Stimulated activated effector memory CD8-positive, alpha-beta T cell treated with anti-CD3 and anti-CD28 coated beads, Interleukin-12 subunit alpha, Interleukin-12 subunit beta, amount 100 ng/mL, for 72 hours (primary cell): ENCODE measurements around the gene DTX3L.
A peak's percentile ranks its signal among the peaks of the same experiment; 100 is the strongest.
"Not testable (repeated sequence)": the region's sequence is repeated elsewhere in the genome, so short reads cannot be mapped to it uniquely, and the experiment has no call there.

Source experiments
- ATAC-seq: fragments of 150-1000 bp; cut with Tn5 transposase; 2 replicates; pipeline ENCODE4 v1.10.0; 2021
- DNase-seq, 2 donors: peaks; one replicate each; pipeline ENCODE4 v3.0.0; 2021 to 2022; ENCODE audit warnings: low spot score in 2 of 2
- H3K27ac Mint-ChIP-seq: one replicate; pipeline ENCODE4 v1.8.0; 2022; ENCODE audit warnings: mild to moderate bottlenecking, mixed read lengths
- H3K36me3 Mint-ChIP-seq: one replicate; pipeline ENCODE4 v1.8.0; 2022; ENCODE audit warnings: mild to moderate bottlenecking, mixed read lengths
- H3K4me1 Mint-ChIP-seq: one replicate; pipeline ENCODE4 v1.8.0; 2022; ENCODE audit warnings: mixed read lengths
- H3K4me3 Mint-ChIP-seq: one replicate; pipeline ENCODE4 v1.8.0; 2022; ENCODE audit warnings: mild to moderate bottlenecking, mixed read lengths
- H3K9me3 Mint-ChIP-seq: one replicate; pipeline ENCODE4 v1.8.0; 2022; ENCODE audit warnings: mixed read lengths

DTX3L gene

GRCh38 chr3:122548619-122549018 lies 15.5 kb upstream of the DTX3L start:
- Mint-ChIP-seq H3K36me3 (peaks cover 73% of the 10 kb centered on the region), H3K9me3 (no peaks in the 10 kb centered on the region), H3K27ac (no peak overlapping the region), H3K4me3 (no peak overlapping the region), H3K4me1 (peaks cover under 1% of the 10 kb centered on the region)
- DNase-seq (no peak), ATAC-seq (no peak)

GRCh38 chr3:122553171-122553570 lies 11.0 kb upstream of the DTX3L start:
- Mint-ChIP-seq H3K4me3 (no peak overlapping the region), H3K9me3 (no peaks in the 10 kb centered on the region), H3K36me3 (peaks cover 89% of the 10 kb centered on the region), H3K27ac (no peak overlapping the region), H3K4me1 (peaks cover 12% of the 10 kb centered on the region)
- ATAC-seq (no peak), DNase-seq (no peak)

GRCh38 chr3:122555275-122556071 lies 8.7 kb upstream of the DTX3L start:
- Mint-ChIP-seq H3K27ac (no peak overlapping the region), H3K4me1 (peaks cover 20% of the 10 kb centered on the region), H3K4me3 (no peak overlapping the region), H3K36me3 (peaks cover 90% of the 10 kb centered on the region), H3K9me3 (no peaks in the 10 kb centered on the region)
- DNase-seq (no peak), ATAC-seq (no peak)

- no peaks in the 10 kb centered on the region for H3K9me3 Mint-ChIP-seq
- H3K27ac Mint-ChIP-seq = no peak overlapping the region
- no peak overlapping the region for H3K4me3 Mint-ChIP-seq
- H3K4me1 Mint-ChIP-seq = peaks cover 39% of the 10 kb centered on the region
- ATAC-seq (no peak), DNase-seq (no peak)
- H3K36me3 Mint-ChIP-seq = peaks cover 74% of the 10 kb centered on the region
Observed at GRCh38 chr3:122557356-122557755, 6.8 kb upstream of the DTX3L start.

- DNase-seq (no peak), ATAC-seq (no peak)
- H3K4me3 Mint-ChIP-seq = no peak overlapping the region
- peaks cover 61% of the 10 kb centered on the region for H3K36me3 Mint-ChIP-seq
- H3K27ac Mint-ChIP-seq = no peak overlapping the region
- H3K4me1 Mint-ChIP-seq = peaks cover 52% of the 10 kb centered on the region
- H3K9me3 Mint-ChIP-seq = no peaks in the 10 kb centered on the region
Observed at GRCh38 chr3:122558605-122559004, 5.5 kb upstream of the DTX3L start.

GRCh38 chr3:122559906-122560305 lies 4.2 kb upstream of the DTX3L start:
- no peak for DNase-seq
- Mint-ChIP-seq H3K9me3 (no peaks in the 10 kb centered on the region), H3K36me3 (peaks cover 60% of the 10 kb centered on the region), H3K27ac (no peak overlapping the region), H3K4me3 (no peak overlapping the region), H3K4me1 (peaks cover 52% of the 10 kb centered on the region)
- ATAC-seq = no peak

GRCh38 chr3:122560680-122561079 lies 3.5 kb upstream of the DTX3L start:
- Mint-ChIP-seq H3K4me3 (no peak overlapping the region), H3K27ac (peak overlapping the region; percentile 80), H3K9me3 (no peaks in the 10 kb centered on the region), H3K4me1 (peaks cover 56% of the 10 kb centered on the region), H3K36me3 (peaks cover 60% of the 10 kb centered on the region)
- ATAC-seq (peak; percentile 62), DNase-seq (peak; percentile 38 to 76)

- ATAC-seq = no peak
- Mint-ChIP-seq H3K4me3 (peak overlapping the region; percentile 83), H3K9me3 (no peaks in the 10 kb centered on the region), H3K4me1 (peaks cover 69% of the 10 kb centered on the region), H3K27ac (peak overlapping the region; percentile 97), H3K36me3 (peaks cover 60% of the 10 kb centered on the region)
- no peak for DNase-seq
Observed at GRCh38 chr3:122562923-122563716, 1.0 kb upstream of the DTX3L start.

GRCh38 chr3:122563717-122564025 lies 467 bp upstream of the DTX3L start:
- peak overlapping the region; percentile 97 for H3K27ac Mint-ChIP-seq
- H3K36me3 Mint-ChIP-seq = peaks cover 60% of the 10 kb centered on the region
- no peak for ATAC-seq

GRCh38 chr3:122568131-122568530 lies 4.0 kb downstream of the DTX3L start:
- H3K36me3 Mint-ChIP-seq = peaks cover 80% of the 10 kb centered on the region
- H3K4me1 Mint-ChIP-seq = peaks cover 59% of the 10 kb centered on the region
- H3K27ac Mint-ChIP-seq = peak overlapping the region; percentile 86
- H3K4me3 Mint-ChIP-seq, H3K9me3 Mint-ChIP-seq, ATAC-seq, DNase-seq: not testable (repeated sequence)

More at GRCh38 chr3:122563717-122564025, 467 bp upstream of the DTX3L start:
- H3K4me1 Mint-ChIP-seq = peaks cover 75% of the 10 kb centered on the region
- peak overlapping the region; percentile 83 for H3K4me3 Mint-ChIP-seq
- no peak for DNase-seq
- no peaks in the 10 kb centered on the region for H3K9me3 Mint-ChIP-seq

- Mint-ChIP-seq H3K27ac (peak overlapping the region; percentile 86), H3K36me3 (peaks cover 86% of the 10 kb centered on the region), H3K9me3 (no peaks in the 10 kb centered on the region), H3K4me3 (no peak overlapping the region), H3K4me1 (peaks cover 58% of the 10 kb centered on the region)
- DNase-seq (no peak), ATAC-seq (no peak)
Observed at GRCh38 chr3:122568755-122569154, 4.6 kb downstream of the DTX3L start.

- peak; percentile 73 for ATAC-seq
- Mint-ChIP-seq H3K9me3 (no peaks in the 10 kb centered on the region), H3K36me3 (peaks cover 66% of the 10 kb centered on the region)
Observed at GRCh38 chr3:122572940-122573412, 8.8 kb downstream of the DTX3L start.

GRCh38 chr3:122576174-122576940 lies 12.2 kb downstream of the DTX3L start:
- ATAC-seq (peak; percentile 84), DNase-seq (no peak)
- H3K9me3 Mint-ChIP-seq = peaks cover 2% of the 10 kb centered on the region
- peaks cover 44% of the 10 kb centered on the region for H3K4me1 Mint-ChIP-seq
- H3K36me3 Mint-ChIP-seq = peaks cover 38% of the 10 kb centered on the region
- H3K4me3 Mint-ChIP-seq = peak overlapping the region; percentile 92
- peak overlapping the region; percentile 98 for H3K27ac Mint-ChIP-seq

More at GRCh38 chr3:122572940-122573412, 8.8 kb downstream of the DTX3L start:
- DNase-seq = peak in 1 of 2 donors; percentile 58
- Mint-ChIP-seq H3K27ac (peak overlapping the region; percentile 15), H3K4me3 (no peak overlapping the region), H3K4me1 (peaks cover 55% of the 10 kb centered on the region)

GRCh38 chr3:122577409-122578031 lies 13.4 kb downstream of the DTX3L start, which contains the start of gene PARP15:
TSS of gene PARP15 (plus strand) at chr3:122577650. CDS start at chr3:122577668, 18 bp downstream.
- Mint-ChIP-seq H3K4me1 (peaks cover 47% of the 10 kb centered on the region), H3K9me3 (peaks cover 10% of the 10 kb centered on the region), H3K4me3 (peak within 1 kb of the TSS; percentile 92), H3K27ac (peak within 1 kb of the TSS; percentile 98), H3K36me3 (peaks cover 30% of the 10 kb centered on the region)
- ATAC-seq (peak; percentile 57), DNase-seq (peak; percentile 36 to 70)
